ENCODE results near the gene MPP3.

MPP3 gene

GRCh38 chr17:43856141-43856540 lies 23.2 kb upstream of the MPP3 start:
- DNase-seq, result no peak
- no peaks in the 10 kb centered on the region for H3K79me2 ChIP-seq (ENCODE audit: insufficient read depth, low read length)
- H3K27ac ChIP-seq (ENCODE audit: low read length), result no peak overlapping the region
- H3K4me2 ChIP-seq (ENCODE audit: insufficient read depth, low read length), result no peak overlapping the region
- TF ChIP-seq CTCF (IDR thresholded peaks at IDR 0.05; ENCODE audit: borderline replicate concordance, extremely low read depth, low read length, poor library complexity, severe bottlenecking), result no peak
- TF ChIP-seq EZH2 (IDR thresholded peaks at IDR 0.05; ENCODE audit: borderline replicate concordance, low read depth, low read length, severe bottlenecking), result no peak
- H3K36me3 ChIP-seq (ENCODE audit: insufficient read depth, low read length), result no peaks in the 10 kb centered on the region
- no peaks in the 10 kb centered on the region for H4K20me1 ChIP-seq (ENCODE audit: insufficient read depth, low read length)
- no peak overlapping the region for H2AFZ ChIP-seq (ENCODE audit: low read depth, low read length)
- H3K9me3 ChIP-seq (ENCODE audit: insufficient read depth, low read length, severe bottlenecking), result no peaks in the 10 kb centered on the region
- no peak for ATAC-seq (ENCODE audit: insufficient read depth, low read depth)
- no peaks in the 10 kb centered on the region for H3K4me1 ChIP-seq (ENCODE audit: insufficient read depth, low read length)
- no peak overlapping the region for H3K4me3 ChIP-seq (ENCODE audit: low read depth in 1 of 2, low read length in 2 of 2)
- peaks cover 25% of the 10 kb centered on the region for H3K27me3 ChIP-seq (ENCODE audit: insufficient read depth, low read length, poor library complexity)
- H3K9ac ChIP-seq (ENCODE audit: low read depth, low read length), result no peak overlapping the region

GRCh38 chr17:43855061-43855460 lies 22.1 kb upstream of the MPP3 start:
- Histone ChIP-seq H3K36me3 (ENCODE audit: insufficient read depth, low read length) (no peaks in the 10 kb centered on the region), H3K4me2 (ENCODE audit: insufficient read depth, low read length) (no peak overlapping the region), H4K20me1 (ENCODE audit: insufficient read depth, low read length) (no peaks in the 10 kb centered on the region), H3K27ac (ENCODE audit: low read length) (no peak overlapping the region), H3K27me3 (ENCODE audit: insufficient read depth, low read length, poor library complexity) (peaks cover 24% of the 10 kb centered on the region), H3K9me3 (ENCODE audit: insufficient read depth, low read length, severe bottlenecking) (no peaks in the 10 kb centered on the region), H2AFZ (ENCODE audit: low read depth, low read length) (no peak overlapping the region), H3K9ac (ENCODE audit: low read depth, low read length) (no peak overlapping the region), H3K4me1 (ENCODE audit: insufficient read depth, low read length) (no peaks in the 10 kb centered on the region), H3K4me3 (ENCODE audit: low read depth in 1 of 2, low read length in 2 of 2) (no peak overlapping the region), H3K79me2 (ENCODE audit: insufficient read depth, low read length) (no peaks in the 10 kb centered on the region)
- TF ChIP-seq CTCF (IDR thresholded peaks at IDR 0.05; ENCODE audit: borderline replicate concordance, extremely low read depth, low read length, poor library complexity, severe bottlenecking) (no peak), EZH2 (IDR thresholded peaks at IDR 0.05; ENCODE audit: borderline replicate concordance, low read depth, low read length, severe bottlenecking) (no peak)
- DNase-seq (no peak), ATAC-seq (ENCODE audit: insufficient read depth, low read depth) (no peak)

- peaks cover 24% of the 10 kb centered on the region for H3K27me3 ChIP-seq (ENCODE audit: insufficient read depth, low read length, poor library complexity)
Measured at GRCh38 chr17:43854498-43854897, 21.6 kb upstream of the MPP3 start.

More at GRCh38 chr17:43854498-43854897, 21.6 kb upstream of the MPP3 start:
- H3K27ac ChIP-seq (ENCODE audit: low read length), result no peak overlapping the region
- H3K4me2 ChIP-seq (ENCODE audit: insufficient read depth, low read length), result no peak overlapping the region
- H3K4me3 ChIP-seq (ENCODE audit: low read depth in 1 of 2, low read length in 2 of 2), result no peak overlapping the region
- DNase-seq (no peak), ATAC-seq (ENCODE audit: insufficient read depth, low read depth) (no peak)
- no peaks in the 10 kb centered on the region for H3K4me1 ChIP-seq (ENCODE audit: insufficient read depth, low read length)
- H3K36me3 ChIP-seq (ENCODE audit: insufficient read depth, low read length), result no peaks in the 10 kb centered on the region
- H2AFZ ChIP-seq (ENCODE audit: low read depth, low read length), result no peak overlapping the region
- H4K20me1 ChIP-seq (ENCODE audit: insufficient read depth, low read length), result no peaks in the 10 kb centered on the region
- no peaks in the 10 kb centered on the region for H3K9me3 ChIP-seq (ENCODE audit: insufficient read depth, low read length, severe bottlenecking)
- TF ChIP-seq CTCF (IDR thresholded peaks at IDR 0.05; ENCODE audit: borderline replicate concordance, extremely low read depth, low read length, poor library complexity, severe bottlenecking), result no peak
- no peak for TF ChIP-seq EZH2 (IDR thresholded peaks at IDR 0.05; ENCODE audit: borderline replicate concordance, low read depth, low read length, severe bottlenecking)
- H3K79me2 ChIP-seq (ENCODE audit: insufficient read depth, low read length), result no peaks in the 10 kb centered on the region
- H3K9ac ChIP-seq (ENCODE audit: low read depth, low read length), result no peak overlapping the region
